ENCODE data around the gene RBM26.

Gene RBM26

GRCh38 chr13:79405831-79406596, at the start of gene RBM26:
Gene RBM26, minus strand, starts transcription at chr13:79406255. Its CDS starts 481 bp downstream, at chr13:79405774.
- no peaks in the 10 kb centered on the region for H3K9me3 ChIP-seq
- H3K27ac ChIP-seq: peak within 1 kb of the TSS; percentile 93
- peak; percentile 13 for TF ChIP-seq CTCF (IDR thresholded peaks at IDR 0.05)
- H3K27me3 ChIP-seq: no peaks in the 10 kb centered on the region
- no peaks in the 10 kb centered on the region for H3K36me3 ChIP-seq
- peaks cover 29 to 30% of the 10 kb centered on the region in 2 experiments for H3K4me1 ChIP-seq (ENCODE audit: control insufficient read depth in 1 of 2, insufficient read depth in 1 of 2, low read depth in 1 of 2, low read length in 1 of 2)
- H3K4me3 ChIP-seq (ENCODE audit: low read depth in 1 of 2, low read length in 1 of 2): peak within 1 kb of the TSS; percentile 82 to 89

- no peak overlapping the region for H3K4me3 ChIP-seq (ENCODE audit: low read depth in 1 of 2, low read length in 1 of 2)
- H3K4me1 ChIP-seq (ENCODE audit: control insufficient read depth in 1 of 2, insufficient read depth in 1 of 2, low read depth in 1 of 2, low read length in 1 of 2): no peaks in the 10 kb centered on the region
- TF ChIP-seq CTCF (IDR thresholded peaks at IDR 0.05): no peak
- H3K36me3 ChIP-seq: no peaks in the 10 kb centered on the region
- peaks cover 70% of the 10 kb centered on the region for H3K27me3 ChIP-seq
- no peaks in the 10 kb centered on the region for H3K9me3 ChIP-seq
- no peak overlapping the region for H3K27ac ChIP-seq
These were observed 49.3 kb upstream of the RBM26 start for GRCh38 chr13:79455331-79455730.

GRCh38 chr13:79452239-79452913, 46.3 kb upstream of the RBM26 start:
- H3K9me3 ChIP-seq: peaks cover 5% of the 10 kb centered on the region
- no peak overlapping the region for H3K27ac ChIP-seq
- H3K4me3 ChIP-seq (ENCODE audit: low read depth in 1 of 2, low read length in 1 of 2): no peak overlapping the region
- H3K27me3 ChIP-seq: peaks cover 58% of the 10 kb centered on the region
- peaks cover 5 to 11% of the 10 kb centered on the region in 2 experiments for H3K4me1 ChIP-seq (ENCODE audit: control insufficient read depth in 1 of 2, insufficient read depth in 1 of 2, low read depth in 1 of 2, low read length in 1 of 2)
- H3K36me3 ChIP-seq: no peaks in the 10 kb centered on the region
- no peak for TF ChIP-seq CTCF (IDR thresholded peaks at IDR 0.05)

- H3K9me3 ChIP-seq: peaks cover 5% of the 10 kb centered on the region
- TF ChIP-seq CTCF (IDR thresholded peaks at IDR 0.05): no peak
- no peaks in the 10 kb centered on the region for H3K36me3 ChIP-seq
- H3K27me3 ChIP-seq: peaks cover 61% of the 10 kb centered on the region
- no peak overlapping the region for H3K4me3 ChIP-seq (ENCODE audit: low read depth in 1 of 2, low read length in 1 of 2)
- no peak overlapping the region for H3K27ac ChIP-seq
- H3K4me1 ChIP-seq (ENCODE audit: control insufficient read depth in 1 of 2, insufficient read depth in 1 of 2, low read depth in 1 of 2, low read length in 1 of 2): peaks cover 5 to 11% of the 10 kb centered on the region in 2 experiments
These were observed 45.5 kb upstream of the RBM26 start for GRCh38 chr13:79451500-79451962.

- Histone ChIP-seq H3K9me3 (peaks cover 5% of the 10 kb centered on the region), H3K27me3 (peaks cover 56% of the 10 kb centered on the region), H3K4me1 (ENCODE audit: control insufficient read depth in 1 of 2, insufficient read depth in 1 of 2, low read depth in 1 of 2, low read length in 1 of 2) (peaks cover 5 to 11% of the 10 kb centered on the region in 2 experiments), H3K4me3 (ENCODE audit: low read depth in 1 of 2, low read length in 1 of 2) (no peak overlapping the region), H3K27ac (no peak overlapping the region), H3K36me3 (no peaks in the 10 kb centered on the region)
- no peak for TF ChIP-seq CTCF (IDR thresholded peaks at IDR 0.05)
These were observed 44.1 kb upstream of the RBM26 start for GRCh38 chr13:79450110-79450509.
